NCI-H69 (cell line): ENCODE data around the gene LARP1B.
"Not testable (repeated sequence)": the region's sequence is repeated elsewhere in the genome, so short reads cannot be mapped to it uniquely, and the experiment has no call there.

Experiments
- DNase-seq: peaks from one replicate; lab custom pipeline; 2025; lab: John Stamatoyannopoulos, UW

The LARP1B gene

GRCh38 chr4:128225148-128225547 lies 164.0 kb downstream of the LARP1B start:
- peak; percentile 72 for DNase-seq

- DNase-seq, result peak; percentile 85
Measured at GRCh38 chr4:128227991-128228571, 167.0 kb downstream of the LARP1B start.

GRCh38 chr4:128228845-128229795 lies 168.0 kb downstream of the LARP1B start:
- peak; percentile 86 for DNase-seq

- DNase-seq, result no peak
Measured at GRCh38 chr4:128232719-128233118, 171.6 kb downstream of the LARP1B start.

GRCh38 chr4:128234836-128235235 lies 173.7 kb downstream of the LARP1B start:
- no peak for DNase-seq

- DNase-seq, result no peak
Measured at GRCh38 chr4:128241019-128241418, 179.9 kb downstream of the LARP1B start.

- DNase-seq, result peak; percentile 58
Measured at GRCh38 chr4:128241425-128241913, 180.4 kb downstream of the LARP1B start.

GRCh38 chr4:128241981-128242380 lies 180.9 kb downstream of the LARP1B start:
- no peak for DNase-seq

- DNase-seq, result no peak
Measured at GRCh38 chr4:128242601-128243000, 181.5 kb downstream of the LARP1B start.

GRCh38 chr4:128244379-128244778 lies 183.3 kb downstream of the LARP1B start:
- no peak for DNase-seq

GRCh38 chr4:128245391-128245790 lies 184.3 kb downstream of the LARP1B start:
- DNase-seq, result not testable (repeated sequence)

GRCh38 chr4:128247906-128248305 lies 186.8 kb downstream of the LARP1B start:
- no peak for DNase-seq

- peak; percentile 9 for DNase-seq
Measured at GRCh38 chr4:128249787-128250668, 188.9 kb downstream of the LARP1B start.

- no peak for DNase-seq
Measured at GRCh38 chr4:128255906-128256305, 194.8 kb downstream of the LARP1B start.

GRCh38 chr4:128256539-128256938 lies 195.4 kb downstream of the LARP1B start:
- DNase-seq, result peak; percentile 8

GRCh38 chr4:128258166-128258565 lies 197.1 kb downstream of the LARP1B start:
- DNase-seq, result not testable (repeated sequence)

GRCh38 chr4:128259889-128260288 lies 198.8 kb downstream of the LARP1B start:
- DNase-seq, result not testable (repeated sequence)
